NCI-H69 (cell line): ENCODE results near the gene NUDT22.
A peak's percentile ranks its signal among the peaks of the same experiment; 100 is the strongest.
"Not testable (repeated sequence)": the region's sequence is repeated elsewhere in the genome, so short reads cannot be mapped to it uniquely, and the experiment has no call there.

Experiments
- DNase-seq: peaks from one replicate; lab custom pipeline; 2025; lab: John Stamatoyannopoulos, UW

The NUDT22 gene

GRCh38 chr11:64243236-64243854, 17.3 kb downstream of the NUDT22 start:
- no peak for DNase-seq

GRCh38 chr11:64244107-64244506, 18.0 kb downstream of the NUDT22 start:
- DNase-seq, result no peak

GRCh38 chr11:64244966-64245365, 18.9 kb downstream of the NUDT22 start:
- no peak for DNase-seq

- peak; percentile 77 for DNase-seq
These were observed 19.3 kb downstream of the NUDT22 start for GRCh38 chr11:64245401-64245796.

- DNase-seq, result peak; percentile 86
These were observed 19.9 kb downstream of the NUDT22 start for GRCh38 chr11:64245797-64246620.

GRCh38 chr11:64246621-64246870, 20.5 kb downstream of the NUDT22 start:
- not testable (repeated sequence) for DNase-seq

GRCh38 chr11:64246871-64247728, 21.0 kb downstream of the NUDT22 start, which contains the start of gene PPP1R14B:
Gene PPP1R14B, minus strand, starts transcription at chr11:64246943. Its CDS starts 270 bp downstream, at chr11:64246673.
- DNase-seq, result peak; percentile 96

GRCh38 chr11:64247729-64248531, 21.9 kb downstream of the NUDT22 start:
- no peak for DNase-seq

GRCh38 chr11:64248578-64248977, 22.5 kb downstream of the NUDT22 start:
- DNase-seq, result no peak

- no peak for DNase-seq
These were observed 23.0 kb downstream of the NUDT22 start for GRCh38 chr11:64249038-64249437.

- no peak for DNase-seq
These were observed 23.7 kb downstream of the NUDT22 start for GRCh38 chr11:64249563-64250414.

- DNase-seq, result peak; percentile 83
These were observed 24.4 kb downstream of the NUDT22 start for GRCh38 chr11:64250415-64251015.

GRCh38 chr11:64251016-64251752, 25.1 kb downstream of the NUDT22 start, which contains the start of gene PLCB3:
Gene PLCB3, plus strand, starts transcription at chr11:64251530. Its CDS starts 120 bp downstream, at chr11:64251650.
- DNase-seq, result peak; percentile 77

- DNase-seq, result no peak
These were observed 25.6 kb downstream of the NUDT22 start for GRCh38 chr11:64251753-64252002.

- peak; percentile 74 for DNase-seq
These were observed 26.2 kb downstream of the NUDT22 start for GRCh38 chr11:64252003-64252872.

GRCh38 chr11:64253043-64253442, 27.0 kb downstream of the NUDT22 start:
- no peak for DNase-seq

GRCh38 chr11:64253481-64253880, 27.4 kb downstream of the NUDT22 start:
- no peak for DNase-seq

- DNase-seq, result no peak
These were observed 28.3 kb downstream of the NUDT22 start for GRCh38 chr11:64254326-64254725.
